Activated CD8-positive, alpha-beta memory T cell treated with anti-CD3 and anti-CD28 coated beads, Interleukin-2, amount 50 U/mL, for 24 hours (primary cell): ENCODE measurements around the gene NXN.
"Not testable (repeated sequence)": the region's sequence is repeated elsewhere in the genome, so short reads cannot be mapped to it uniquely, and the experiment has no call there.

Source experiments
- DNase-seq: peaks from one replicate; pipeline ENCODE4 v3.0.0-alpha.2; 2020; ENCODE audit errors: extremely low read depth

Gene NXN

DNA sequence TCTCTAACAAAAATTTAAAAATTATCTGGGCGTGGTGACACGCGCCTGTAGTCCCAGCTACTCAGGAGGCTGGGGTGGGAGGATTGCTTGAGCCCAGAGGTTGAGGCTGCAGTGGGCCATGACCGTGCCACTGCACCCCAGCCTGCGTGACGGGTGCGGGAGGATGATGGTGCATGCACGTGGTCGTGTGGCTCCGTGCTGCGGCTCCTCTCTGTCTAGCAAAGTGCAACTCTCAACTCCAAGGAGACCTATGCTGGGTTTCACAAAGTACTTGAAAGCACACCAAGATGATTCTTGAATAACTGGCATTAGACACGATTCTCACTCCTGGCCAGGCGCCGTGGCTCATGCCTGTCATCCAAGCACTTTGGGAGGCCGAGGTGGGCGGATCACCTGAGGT is 25.8 kb downstream of the NXN start:
- DNase-seq = no peak

DNA sequence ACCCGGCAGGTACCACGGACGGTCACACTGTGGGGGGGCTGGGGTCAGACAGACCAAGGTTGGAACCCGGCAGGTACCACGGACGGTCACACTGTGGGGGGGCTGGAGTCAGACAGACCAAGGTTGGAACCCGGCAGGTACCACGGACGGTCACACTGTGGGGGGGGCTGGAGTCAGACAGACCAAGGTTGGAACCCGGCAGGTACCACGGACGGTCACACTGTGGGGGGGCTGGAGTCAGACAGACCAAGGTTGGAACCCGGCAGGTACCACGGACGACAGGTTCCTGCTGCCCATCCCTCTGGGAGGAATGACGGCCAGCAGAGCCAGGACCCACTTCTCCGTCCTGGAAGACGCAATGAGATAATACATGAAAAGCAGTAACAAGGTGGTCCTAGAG is 27.0 kb downstream of the NXN start:
- not testable (repeated sequence) for DNase-seq

DNA sequence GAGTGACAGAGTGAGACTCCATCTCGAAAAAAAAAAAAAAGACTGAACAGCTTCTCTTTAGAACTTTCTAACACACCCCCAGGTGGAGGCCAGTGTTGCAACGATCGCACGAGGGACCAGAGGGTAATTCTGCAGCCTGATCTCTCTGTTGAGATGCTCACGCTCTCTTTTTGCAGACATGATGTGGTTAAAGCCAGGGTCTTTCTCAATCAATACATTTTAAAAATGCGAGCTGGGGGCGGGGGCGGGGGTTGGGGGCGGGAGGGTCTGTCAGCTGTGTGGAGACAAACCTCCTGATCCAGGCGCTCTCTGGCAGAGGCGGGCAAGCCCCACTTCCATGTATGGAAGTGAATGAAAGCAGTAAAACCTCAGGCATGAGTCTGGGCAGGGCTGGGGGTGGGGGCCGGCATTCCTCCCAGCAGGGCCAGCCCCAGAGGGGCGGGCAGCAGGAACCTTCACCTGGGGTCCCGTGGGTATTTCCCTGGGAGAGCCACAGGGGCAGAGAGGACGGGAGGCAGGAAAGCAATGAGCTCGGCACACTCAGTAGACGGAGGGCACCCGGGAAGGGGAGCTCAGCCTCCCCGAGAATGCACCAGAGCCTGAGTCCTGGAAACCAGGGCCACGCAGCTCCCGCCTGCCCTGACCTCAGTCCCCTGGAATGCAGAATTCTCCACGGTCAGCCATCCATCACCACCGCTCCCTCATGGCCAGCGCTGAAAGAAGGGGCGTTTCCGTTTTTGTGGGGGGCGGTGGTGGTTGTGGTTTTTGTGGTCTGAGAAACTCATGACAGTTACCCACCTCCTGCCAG is 28.0 kb downstream of the NXN start:
- DNase-seq = no peak

DNA sequence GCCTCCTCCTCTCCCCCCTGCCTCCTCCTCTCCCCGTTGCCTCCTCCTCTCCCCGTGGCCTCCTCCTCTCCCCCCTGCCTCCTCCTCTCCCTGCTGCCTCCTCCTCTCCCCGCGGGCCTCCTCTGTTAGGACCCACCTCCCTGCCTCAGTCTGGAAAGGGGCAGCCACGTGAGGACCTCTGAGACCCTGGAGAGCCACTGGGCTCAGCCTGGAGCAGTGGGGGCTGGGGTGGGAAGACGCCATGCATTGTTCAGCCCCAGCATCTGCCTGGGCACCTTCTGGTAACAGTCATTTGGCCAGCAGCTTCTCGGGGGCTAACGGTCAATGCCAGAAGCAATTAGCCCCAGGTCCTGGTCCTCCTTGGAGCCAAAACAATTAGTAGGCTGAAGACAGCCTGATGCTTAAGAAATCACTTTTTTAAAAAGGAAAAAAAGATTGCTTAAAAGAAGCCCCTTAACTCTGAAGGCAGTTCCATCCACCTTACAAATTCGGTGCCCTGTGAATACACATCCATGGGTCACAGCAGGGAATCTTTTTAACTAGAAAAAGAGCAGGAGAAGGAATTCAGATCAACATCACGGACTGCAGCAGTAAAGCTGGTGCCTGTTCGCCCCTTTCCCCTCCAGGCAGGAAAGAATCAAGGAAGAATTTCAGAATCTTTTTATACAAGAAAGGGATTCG is 29.8 kb downstream of the NXN start:
- no peak for DNase-seq

DNA sequence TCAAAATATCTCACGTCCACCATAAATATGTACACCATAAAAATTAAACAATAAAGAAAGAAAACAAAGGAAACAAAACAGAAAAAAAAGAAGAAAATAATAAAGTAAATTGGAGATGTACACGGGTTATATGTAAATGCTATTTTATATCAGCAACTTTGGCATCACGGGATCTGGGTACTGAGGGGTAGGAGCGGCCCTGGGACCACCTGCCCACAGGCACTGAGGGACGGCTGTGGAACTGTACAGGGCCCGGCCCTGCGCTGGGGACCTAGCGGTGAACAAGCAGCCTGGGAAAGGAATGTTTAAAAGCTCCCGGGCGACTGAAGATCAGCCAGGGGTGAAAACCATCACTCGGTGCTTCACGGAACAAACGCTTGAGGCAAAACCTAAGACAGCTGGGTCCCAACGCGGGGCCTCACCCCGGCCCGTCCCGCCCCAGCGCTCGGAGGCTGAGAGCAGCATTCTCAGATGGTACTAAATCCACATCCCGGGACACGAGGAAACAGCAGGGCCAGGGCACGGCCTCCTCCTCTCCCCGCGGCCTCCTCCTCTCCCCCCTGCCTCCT is 31.2 kb downstream of the NXN start:
- DNase-seq = no peak

DNA sequence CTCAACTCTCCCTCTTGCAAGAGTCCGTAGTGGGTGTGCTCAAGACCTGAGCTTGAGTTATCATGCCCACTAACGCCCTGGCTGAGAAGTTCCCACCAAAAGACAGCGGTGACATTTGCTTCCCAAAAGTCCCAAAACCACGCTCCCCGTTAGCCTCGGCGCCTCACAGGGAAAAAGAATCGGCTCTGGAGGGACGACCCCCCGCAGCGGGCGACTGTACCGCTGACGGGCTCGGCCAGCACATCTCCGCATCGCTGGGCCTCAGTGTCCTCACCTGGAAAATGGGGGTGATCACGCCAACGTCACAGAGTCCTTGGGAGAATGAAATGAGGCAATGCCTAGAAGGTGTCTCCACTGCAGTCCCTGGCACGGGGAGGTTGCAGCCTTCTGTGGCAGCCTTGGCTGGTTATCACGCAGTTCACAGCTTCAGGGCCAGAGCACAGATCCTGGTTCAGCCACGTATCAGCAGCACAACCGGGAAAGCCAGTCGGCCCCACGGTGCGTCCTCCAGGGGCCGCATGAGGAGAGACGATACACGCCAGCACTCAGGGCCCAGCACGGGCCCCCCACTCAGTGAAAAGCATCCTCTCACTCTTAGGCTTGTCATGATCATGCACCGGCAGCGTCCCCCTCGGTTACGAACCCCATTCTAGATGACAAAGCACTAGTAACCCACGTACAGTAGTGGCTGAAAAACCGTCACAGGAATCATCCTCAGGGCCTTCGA is 32.9 kb downstream of the NXN start:
- no peak for DNase-seq

GRCh38 chr17:945672-946071 is 33.9 kb downstream of the NXN start:
- no peak for DNase-seq

- DNase-seq = no peak
These were observed 35.2 kb downstream of the NXN start for GRCh38 chr17:944266-944826.

GRCh38 chr17:935485-935884 is 44.1 kb downstream of the NXN start:
- no peak for DNase-seq

- no peak for DNase-seq
These were observed 46.1 kb downstream of the NXN start for GRCh38 chr17:933312-934073.

DNA sequence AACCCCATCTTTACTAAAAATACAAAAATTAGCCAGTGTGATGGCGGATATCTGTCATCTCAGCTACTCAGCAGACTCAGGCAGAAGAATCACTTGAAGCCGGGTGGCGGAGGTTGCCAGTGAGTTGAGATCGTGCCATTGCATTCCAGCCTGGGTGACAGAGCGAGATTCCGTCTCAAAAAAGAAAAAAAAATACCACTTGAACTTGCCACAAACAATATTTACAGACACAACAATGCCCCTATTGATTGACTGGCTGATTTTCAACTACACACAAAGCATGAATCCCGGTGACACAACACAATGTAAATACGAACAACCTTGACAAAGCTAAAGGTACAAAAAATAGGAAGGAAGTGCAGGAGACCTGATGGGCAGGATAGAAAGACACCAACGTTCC is 49.3 kb downstream of the NXN start:
- DNase-seq = no peak

GRCh38 chr17:929586-929985 is 50.0 kb downstream of the NXN start:
- DNase-seq = no peak

GRCh38 chr17:927611-928461 is 51.7 kb downstream of the NXN start:
- DNase-seq = no peak

- no peak for DNase-seq
These were observed 53.8 kb downstream of the NXN start for GRCh38 chr17:925817-926216.

GRCh38 chr17:924711-925475 is 54.7 kb downstream of the NXN start:
- no peak for DNase-seq

DNA sequence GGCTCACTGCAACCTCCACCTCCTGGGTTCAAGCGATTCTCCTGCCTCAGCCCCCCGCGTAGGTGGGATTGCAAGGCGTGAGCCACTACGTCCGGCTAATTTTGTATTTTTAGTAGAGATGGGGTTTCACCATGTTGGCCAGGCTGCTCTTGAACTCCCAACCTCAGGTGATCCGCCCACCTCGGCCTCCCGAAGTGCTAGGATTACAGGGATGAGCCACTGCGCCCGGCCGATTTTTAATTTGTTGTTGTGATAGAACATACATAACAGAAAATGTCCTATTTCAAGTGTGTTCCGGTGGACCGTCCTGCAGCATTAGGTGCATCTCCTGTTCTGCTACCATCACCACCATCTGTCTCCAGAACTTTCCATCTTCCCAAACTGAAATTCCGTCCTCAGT is 55.3 kb downstream of the NXN start:
- not testable (repeated sequence) for DNase-seq

DNA sequence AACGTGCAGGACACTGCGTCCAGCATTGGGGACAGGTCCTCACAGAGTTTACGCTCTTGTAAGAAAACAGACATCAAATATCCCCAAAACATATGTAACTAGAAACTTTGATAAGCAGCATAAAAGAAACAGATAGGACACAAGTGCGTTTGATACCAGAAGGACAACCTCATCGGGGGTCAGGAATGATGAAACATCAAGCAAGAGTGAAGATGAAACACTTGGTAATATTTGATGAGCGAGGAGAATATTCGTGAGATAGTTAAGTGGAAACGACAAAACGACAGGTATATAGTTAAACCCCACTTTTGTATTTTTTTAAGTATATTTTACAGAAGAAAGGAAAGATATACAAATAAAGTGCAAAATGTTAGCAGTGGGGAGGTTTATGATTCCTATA is 55.9 kb downstream of the NXN start:
- no peak for DNase-seq

GRCh38 chr17:921161-921560 is 58.4 kb downstream of the NXN start:
- DNase-seq = no peak

DNA sequence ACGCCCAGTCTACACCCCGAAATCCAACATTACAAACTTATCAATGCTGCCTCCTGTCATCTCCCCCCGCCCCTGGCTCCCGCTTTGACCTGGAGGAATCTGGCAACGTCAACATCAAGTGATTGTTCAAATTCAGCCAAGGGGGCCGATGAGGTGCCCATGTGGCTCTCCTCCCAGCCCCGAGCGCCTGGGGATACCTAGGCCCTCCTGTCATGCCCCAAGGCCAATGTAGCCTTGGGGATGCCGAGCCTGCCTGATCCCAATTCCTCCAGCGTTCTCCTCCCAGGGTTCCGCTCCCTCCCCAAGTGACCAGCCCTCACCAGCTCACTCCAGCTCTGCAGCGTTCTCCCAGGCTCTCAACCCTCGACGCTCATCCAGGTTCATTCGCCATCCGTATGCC is 59.4 kb downstream of the NXN start:
- DNase-seq = no peak
